Astrocyte of the cerebellum (primary cell): ENCODE results near the gene PRM3.

Source experiments
- DNase-seq: peaks from one replicate; pipeline ENCODE4 v3.0.0-alpha.2; 2011; ENCODE audit warnings: low read depth
- H3K4me3 ChIP-seq: 2 replicates; pipeline ENCODE4 v1.5.1; 2011; ENCODE audit warnings: mild to moderate bottlenecking, low read depth, low read length, moderate library complexity
- in situ Hi-C: cut with HindIII; loops from 2 replicates; pipeline ENCODE4 v1.10.0; 2017; ENCODE audit warnings: low sequenced_read_pairs
- TF ChIP-seq, protein P1 (sequence below): IDR thresholded peaks from 2 replicates; pipeline ENCODE4 v1.5.1; 2012; ENCODE audit warnings: low read length, low read depth, moderate library complexity, mild to moderate bottlenecking; ENCODE audit errors: missing control alignments

The PRM3 gene

DNA sequence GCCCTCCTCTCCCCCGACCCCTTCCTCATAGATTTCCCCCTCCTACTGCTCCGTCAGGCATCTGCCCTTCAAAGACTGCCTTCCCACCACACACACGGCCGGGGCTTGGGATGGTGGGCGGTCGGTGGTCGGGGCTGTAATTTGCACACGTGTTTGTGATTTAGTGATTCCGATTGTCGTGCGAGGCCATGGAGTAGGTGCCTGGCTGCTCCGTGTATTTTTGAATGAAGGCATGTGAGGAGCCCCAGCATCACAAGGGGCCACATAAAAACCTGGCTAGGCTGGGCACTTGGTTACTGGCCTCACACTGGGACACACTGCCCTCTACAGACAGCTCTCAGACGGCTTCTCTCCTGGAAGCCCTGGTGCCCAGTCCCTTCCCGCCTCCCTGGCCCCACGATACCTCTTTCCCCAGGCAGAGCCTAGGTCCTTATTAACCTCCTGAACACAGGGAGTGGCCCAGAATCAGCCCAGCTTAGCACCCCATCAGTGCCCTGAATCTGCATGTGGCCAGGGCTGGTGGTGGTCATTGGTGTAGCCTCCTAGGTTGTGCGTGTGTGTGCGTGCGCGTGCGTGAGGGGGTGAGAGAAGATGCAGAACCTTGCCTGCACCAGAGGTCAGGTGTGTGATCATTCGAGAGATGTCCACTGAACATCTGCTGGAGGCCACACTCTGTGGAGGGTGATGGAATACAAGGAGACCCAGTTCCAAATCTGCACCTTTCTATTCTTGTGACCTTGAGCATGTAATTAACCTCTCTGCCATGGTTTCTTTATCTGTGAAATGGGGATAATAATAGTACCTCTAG lies 16.1 kb downstream of the PRM3 start:
- TF ChIP-seq, protein P1, sequence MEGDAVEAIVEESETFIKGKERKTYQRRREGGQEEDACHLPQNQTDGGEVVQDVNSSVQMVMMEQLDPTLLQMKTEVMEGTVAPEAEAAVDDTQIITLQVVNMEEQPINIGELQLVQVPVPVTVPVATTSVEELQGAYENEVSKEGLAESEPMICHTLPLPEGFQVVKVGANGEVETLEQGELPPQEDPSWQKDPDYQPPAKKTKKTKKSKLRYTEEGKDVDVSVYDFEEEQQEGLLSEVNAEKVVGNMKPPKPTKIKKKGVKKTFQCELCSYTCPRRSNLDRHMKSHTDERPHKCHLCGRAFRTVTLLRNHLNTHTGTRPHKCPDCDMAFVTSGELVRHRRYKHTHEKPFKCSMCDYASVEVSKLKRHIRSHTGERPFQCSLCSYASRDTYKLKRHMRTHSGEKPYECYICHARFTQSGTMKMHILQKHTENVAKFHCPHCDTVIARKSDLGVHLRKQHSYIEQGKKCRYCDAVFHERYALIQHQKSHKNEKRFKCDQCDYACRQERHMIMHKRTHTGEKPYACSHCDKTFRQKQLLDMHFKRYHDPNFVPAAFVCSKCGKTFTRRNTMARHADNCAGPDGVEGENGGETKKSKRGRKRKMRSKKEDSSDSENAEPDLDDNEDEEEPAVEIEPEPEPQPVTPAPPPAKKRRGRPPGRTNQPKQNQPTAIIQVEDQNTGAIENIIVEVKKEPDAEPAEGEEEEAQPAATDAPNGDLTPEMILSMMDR = peak; percentile 88
- in situ Hi-C loops = no loop called here
- H3K4me3 ChIP-seq = peak overlapping the region; percentile 74
- DNase-seq = peak; percentile 59

DNA sequence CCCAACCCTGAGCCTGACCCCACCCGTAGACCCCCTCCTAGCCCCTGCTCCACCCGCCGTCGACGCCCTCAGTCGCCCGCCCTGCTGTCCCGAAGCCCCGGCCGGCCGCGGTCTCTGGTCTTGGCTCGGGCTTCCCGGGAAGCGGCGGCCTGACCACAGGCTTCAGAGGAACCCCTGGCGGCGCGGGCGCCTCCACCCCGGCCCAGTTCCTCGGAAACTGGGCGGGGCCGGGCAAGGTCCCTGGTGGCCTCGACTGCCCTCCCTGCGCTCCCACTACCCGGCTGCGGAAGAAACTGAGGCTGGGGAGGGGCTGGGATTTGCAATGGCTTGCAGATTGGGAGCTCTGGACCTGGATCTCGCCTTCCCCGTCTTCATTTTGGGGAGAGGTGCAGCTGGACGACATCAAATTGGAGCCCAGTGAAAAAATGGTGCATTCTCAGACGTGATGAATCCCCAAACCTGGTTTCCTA lies 16.7 kb downstream of the PRM3 start:
- in situ Hi-C loops = no loop called here
- TF ChIP-seq, protein P1 = no peak
- no peak for DNase-seq
- H3K4me3 ChIP-seq = peak overlapping the region; percentile 74

DNA sequence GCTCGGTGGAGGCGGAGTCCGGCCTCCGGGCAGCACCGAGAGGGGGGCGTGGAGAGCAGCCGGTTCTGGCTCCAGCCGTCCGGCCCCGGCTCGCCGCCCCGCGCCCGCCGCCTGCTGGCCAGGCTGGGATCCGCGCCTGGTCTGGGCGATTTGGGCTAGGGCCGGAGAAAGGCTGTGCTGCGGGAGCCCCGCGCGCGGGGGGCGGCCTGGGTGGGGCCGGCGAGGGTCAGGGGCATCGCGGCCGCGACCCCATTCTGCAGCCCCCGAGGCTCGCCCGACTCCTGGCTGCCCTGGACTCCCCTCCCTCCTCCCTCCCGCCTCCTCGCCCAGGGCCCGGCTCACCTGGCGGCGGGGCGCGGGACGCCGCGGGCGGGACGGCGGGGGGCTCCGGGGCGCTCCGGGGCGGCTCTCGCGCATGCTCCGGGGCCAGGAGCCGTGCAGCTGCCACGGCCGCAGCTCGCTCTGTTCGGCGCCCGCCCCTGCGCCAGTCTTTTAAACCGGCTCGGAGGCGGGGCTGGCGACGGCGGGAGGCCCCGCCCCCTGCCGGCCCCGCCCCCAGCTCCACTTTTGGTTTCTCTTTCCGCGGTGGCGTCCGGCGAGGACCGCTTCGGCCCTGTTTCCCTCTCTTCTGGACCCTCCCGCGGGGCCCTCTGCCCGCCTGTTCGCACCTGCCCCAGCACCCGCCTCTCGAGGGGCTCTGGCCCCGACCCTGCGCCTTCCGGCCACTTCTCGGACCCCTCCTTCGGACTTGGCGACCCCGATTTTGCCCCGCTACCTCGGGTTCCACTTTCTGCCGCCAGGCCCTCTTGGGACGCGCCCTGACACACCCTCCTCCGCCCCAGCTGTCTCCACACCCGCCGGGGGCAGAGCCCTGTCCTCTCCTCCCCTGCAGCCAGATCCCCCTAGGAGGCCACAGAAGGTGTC lies 17.4 kb downstream of the PRM3 start, which contains the start of gene SOCS1:
Gene SOCS1 (minus strand): TSS at position 468 of the 924 bp plus-strand sequence. CDS start 726 bp downstream, outside the sequence.
- H3K4me3 ChIP-seq = peak within 1 kb of the TSS; percentile 74
- in situ Hi-C loops = no loop called here
- TF ChIP-seq, protein P1 = peak; percentile 72
- DNase-seq = peak; percentile 51

DNA sequence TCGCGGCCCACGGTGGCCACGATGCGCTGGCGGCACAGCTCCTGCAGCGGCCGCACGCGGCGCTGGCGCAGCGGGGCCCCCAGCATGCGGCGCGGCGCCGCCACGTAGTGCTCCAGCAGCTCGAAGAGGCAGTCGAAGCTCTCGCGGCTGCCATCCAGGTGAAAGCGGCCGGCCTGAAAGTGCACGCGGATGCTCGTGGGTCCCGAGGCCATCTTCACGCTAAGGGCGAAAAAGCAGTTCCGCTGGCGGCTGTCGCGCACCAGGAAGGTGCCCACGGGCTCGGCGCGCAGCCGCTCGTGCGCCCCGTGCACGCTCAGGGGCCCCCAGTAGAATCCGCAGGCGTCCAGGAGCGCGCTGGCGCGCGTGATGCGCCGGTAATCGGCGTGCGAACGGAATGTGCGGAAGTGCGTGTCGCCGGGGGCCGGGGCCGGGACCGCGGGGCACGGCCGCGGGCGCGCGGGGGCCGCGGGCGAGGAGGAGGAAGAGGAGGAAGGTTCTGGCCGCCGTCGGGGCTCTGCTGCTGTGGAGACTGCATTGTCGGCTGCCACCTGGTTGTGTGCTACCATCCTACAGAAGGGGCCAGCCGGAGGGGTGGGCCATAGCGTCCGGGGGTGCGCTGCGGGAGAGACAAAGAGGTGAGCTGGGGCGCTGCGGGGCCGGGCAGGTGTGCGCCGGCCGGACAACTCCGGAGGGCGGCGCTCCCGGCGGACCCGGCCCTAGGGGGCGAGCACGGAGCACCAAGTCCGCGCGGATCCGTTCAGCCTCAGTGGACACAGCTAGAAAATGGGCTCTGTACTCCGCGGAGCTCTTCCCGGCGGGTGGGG lies 18.3 kb downstream of the PRM3 start:
- in situ Hi-C loops = no loop called here

DNA sequence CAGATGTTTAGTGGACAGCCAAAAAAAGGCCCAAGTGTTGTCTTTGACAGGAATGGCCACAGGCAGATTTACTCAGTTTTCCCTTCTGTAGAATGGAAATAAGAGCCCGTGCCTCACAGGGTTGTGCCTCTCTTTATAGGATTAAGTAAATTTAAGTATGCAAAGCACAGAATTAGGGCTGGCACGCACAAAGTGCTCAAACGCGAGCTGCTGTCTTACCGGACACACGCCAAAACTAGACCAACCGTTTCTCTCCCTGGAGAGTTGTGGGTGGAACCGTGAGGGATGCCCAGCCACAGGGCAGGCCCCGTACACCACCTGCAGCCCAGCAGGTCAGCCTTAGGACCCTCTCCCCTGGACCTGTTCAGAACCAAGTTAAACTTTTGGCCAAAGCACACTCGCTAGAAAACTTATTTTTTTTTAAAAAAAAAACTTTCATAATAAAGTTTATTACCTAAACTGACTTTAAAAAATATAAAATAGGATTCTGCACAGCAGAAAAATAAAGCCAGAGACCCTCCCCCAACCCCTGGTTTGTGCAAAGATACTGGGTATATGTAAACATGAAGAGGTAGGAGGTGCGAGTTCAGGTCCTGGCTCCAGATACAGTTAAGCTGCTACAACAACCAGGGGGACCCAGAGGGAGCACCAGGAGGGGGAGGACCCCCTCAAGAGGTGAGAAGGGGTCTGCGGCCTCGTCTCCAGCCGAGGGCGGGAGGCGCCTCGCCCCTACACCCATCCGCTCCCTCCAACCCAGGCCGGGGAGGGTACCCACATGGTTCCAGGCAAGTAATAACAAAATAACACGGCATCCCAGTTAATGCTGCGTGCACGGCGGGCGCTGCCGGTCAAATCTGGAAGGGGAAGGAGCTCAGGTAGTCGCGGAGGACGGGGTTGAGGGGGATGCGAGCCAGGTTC lies 19.2 kb downstream of the PRM3 start:
- DNase-seq = no peak
- TF ChIP-seq, protein P1 = no peak
- in situ Hi-C loops = no loop called here
- H3K4me3 ChIP-seq = peak overlapping the region; percentile 74

More for the DNA sequence above, 18.3 kb downstream of the PRM3 start:
- TF ChIP-seq, protein P1 = no peak
- no peak for DNase-seq
- peak overlapping the region; percentile 74 for H3K4me3 ChIP-seq
